ENCODE measurements around the gene CST3.
"Not testable (repeated sequence)": the region's sequence is repeated elsewhere in the genome, so short reads cannot be mapped to it uniquely, and the experiment has no call there.

The CST3 gene

DNA sequence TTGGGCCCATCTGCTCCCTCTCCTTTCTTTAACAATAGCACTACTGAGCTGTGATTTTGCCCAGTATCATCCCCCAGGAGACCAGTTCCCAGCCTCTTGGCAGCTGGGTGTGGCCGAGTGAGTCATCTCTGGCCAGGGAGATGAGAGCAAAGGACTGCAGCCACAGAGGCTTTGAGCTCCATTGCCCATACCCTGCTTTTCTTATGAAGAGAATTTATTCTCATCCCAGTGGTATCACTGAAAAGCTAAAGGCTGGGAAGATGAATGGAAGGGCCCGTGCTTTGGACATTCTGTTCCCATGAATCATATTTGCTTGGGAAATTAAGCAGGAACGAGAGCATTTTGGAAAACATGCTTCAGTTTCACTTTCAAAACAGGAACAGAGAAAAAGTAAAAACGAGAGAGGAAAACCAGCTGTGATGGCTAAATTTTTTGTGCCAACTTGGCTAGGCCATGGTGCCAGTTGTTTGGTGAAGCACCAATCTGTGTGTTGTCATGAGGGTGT is 14.9 kb downstream of the CST3 start:
- Histone ChIP-seq H3K36me3 (ENCODE audit: control insufficient read depth in 5 of 5, insufficient read depth in 5 of 5, low read length in 5 of 5) (no peaks in the 10 kb centered on the region), H3K27me3 (ENCODE audit: control insufficient read depth in 5 of 5, insufficient read depth in 4 of 5, low read length in 5 of 5) (no peaks in the 10 kb centered on the region), H3K27ac (ENCODE audit: low read depth, low read length) (peak overlapping the region; percentile 75), H3K9ac (ENCODE audit: low read length in 5 of 5) (peak overlapping the region; percentile 11 to 87 (median 45)), H3K4me1 (ENCODE audit: control insufficient read depth in 5 of 5, insufficient read depth in 5 of 5, low read length in 5 of 5) (peaks cover 7 to 27% (median 22%) of the 10 kb centered on the region in 5 donors), H3K4me3 (ENCODE audit: low read depth in 1 of 5, low read length in 5 of 5) (peak overlapping the region; percentile 41 to 62 (median 55)), H3K9me3 (ENCODE audit: control insufficient read depth in 5 of 5, low read length in 5 of 5) (no peaks in the 10 kb centered on the region)

DNA sequence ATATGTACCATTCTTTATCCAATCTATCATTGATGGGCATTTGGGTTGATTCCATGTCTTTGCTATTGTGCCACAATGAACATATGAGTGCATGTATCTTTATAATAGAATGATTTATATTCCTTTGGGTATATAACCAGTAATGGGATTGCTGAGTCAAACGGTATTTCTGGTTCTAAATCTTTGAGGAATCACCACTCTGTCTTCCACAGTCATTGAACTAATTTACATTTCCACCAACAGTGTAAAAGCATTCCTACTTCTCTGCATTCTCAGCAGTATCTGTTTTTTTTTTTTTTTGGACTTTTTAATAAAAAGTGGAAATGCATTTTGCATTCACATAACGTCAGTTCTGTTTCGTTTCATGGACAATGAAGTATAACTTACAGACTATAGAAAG is 15.4 kb downstream of the CST3 start:
- Histone ChIP-seq H3K27ac (ENCODE audit: low read depth, low read length) (peak overlapping the region; percentile 75), H3K4me1 (ENCODE audit: control insufficient read depth in 5 of 5, insufficient read depth in 5 of 5, low read length in 5 of 5) (peaks cover 7 to 27% (median 22%) of the 10 kb centered on the region in 5 donors), H3K9ac (ENCODE audit: low read length in 5 of 5) (peak overlapping the region in 1 of 5 donors; percentile 11), H3K4me3 (ENCODE audit: low read depth in 1 of 5, low read length in 5 of 5) (peak overlapping the region in 3 of 5 donors; percentile 55 to 62 (median 61))
- not testable (repeated sequence) for H3K27me3 ChIP-seq (ENCODE audit: control insufficient read depth in 5 of 5, insufficient read depth in 4 of 5, low read length in 5 of 5); H3K9me3 ChIP-seq (ENCODE audit: control insufficient read depth in 5 of 5, low read length in 5 of 5); H3K36me3 ChIP-seq (ENCODE audit: control insufficient read depth in 5 of 5, insufficient read depth in 5 of 5, low read length in 5 of 5)

DNA sequence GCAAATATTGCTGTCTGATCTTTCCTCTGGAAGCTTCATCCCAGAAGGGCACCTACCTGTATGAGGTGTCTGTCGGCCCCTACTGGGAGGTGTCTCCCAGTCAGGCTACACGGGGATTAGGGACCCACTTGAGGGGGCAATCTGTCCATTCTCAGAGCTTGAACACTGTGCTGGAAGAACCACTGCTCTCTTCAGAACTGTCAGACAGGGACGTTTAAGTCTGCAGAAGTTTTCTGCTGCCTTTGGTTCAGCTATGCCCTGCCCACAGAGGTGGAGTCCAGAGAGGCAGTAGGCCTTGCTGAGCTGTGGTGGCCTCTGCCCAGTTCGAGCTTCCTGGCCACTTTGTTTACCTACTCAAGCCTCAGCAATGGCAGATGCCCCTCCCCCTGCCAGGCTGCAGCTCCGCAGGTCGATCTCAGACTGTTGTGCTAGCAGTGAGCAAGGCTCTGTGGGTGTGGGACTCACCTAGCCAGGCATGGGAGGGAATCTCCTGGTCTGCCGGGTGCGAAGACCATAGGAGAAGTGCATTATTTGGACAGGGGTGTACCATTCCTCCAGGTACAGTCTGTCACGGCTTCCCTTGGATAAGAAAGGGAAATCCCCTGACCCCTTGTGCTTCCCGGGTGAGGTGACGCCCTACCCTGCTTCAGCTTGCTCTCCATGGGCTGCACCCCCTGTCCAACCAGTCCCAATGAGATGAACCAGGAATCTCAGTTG is 16.9 kb downstream of the CST3 start:
- not testable (repeated sequence) for H3K27me3 ChIP-seq (ENCODE audit: control insufficient read depth in 5 of 5, insufficient read depth in 4 of 5, low read length in 5 of 5); H3K4me3 ChIP-seq (ENCODE audit: low read depth in 1 of 5, low read length in 5 of 5); H3K9ac ChIP-seq (ENCODE audit: low read length in 5 of 5); H3K27ac ChIP-seq (ENCODE audit: low read depth, low read length); H3K9me3 ChIP-seq (ENCODE audit: control insufficient read depth in 5 of 5, low read length in 5 of 5); H3K36me3 ChIP-seq (ENCODE audit: control insufficient read depth in 5 of 5, insufficient read depth in 5 of 5, low read length in 5 of 5)
- H3K4me1 ChIP-seq (ENCODE audit: control insufficient read depth in 5 of 5, insufficient read depth in 5 of 5, low read length in 5 of 5): peaks cover 7 to 21% (median 18%) of the 10 kb centered on the region in 5 donors

GRCh38 chr20:23614163-23614562 is 23.6 kb downstream of the CST3 start:
- no peaks in the 10 kb centered on the region for H3K36me3 ChIP-seq (ENCODE audit: control insufficient read depth in 5 of 5, insufficient read depth in 5 of 5, low read length in 5 of 5)
- no peak overlapping the region for H3K4me3 ChIP-seq (ENCODE audit: low read depth in 1 of 5, low read length in 5 of 5)
- no peaks in the 10 kb centered on the region for H3K27me3 ChIP-seq (ENCODE audit: control insufficient read depth in 5 of 5, insufficient read depth in 4 of 5, low read length in 5 of 5)
- no peaks in the 10 kb centered on the region for H3K9me3 ChIP-seq (ENCODE audit: control insufficient read depth in 5 of 5, low read length in 5 of 5)
- H3K4me1 ChIP-seq (ENCODE audit: control insufficient read depth in 5 of 5, insufficient read depth in 5 of 5, low read length in 5 of 5): peaks cover 6 to 23% (median 17%) of the 10 kb centered on the region in 5 donors
- peak overlapping the region; percentile 55 for H3K27ac ChIP-seq (ENCODE audit: low read depth, low read length)
- no peak overlapping the region for H3K9ac ChIP-seq (ENCODE audit: low read length in 5 of 5)

DNA sequence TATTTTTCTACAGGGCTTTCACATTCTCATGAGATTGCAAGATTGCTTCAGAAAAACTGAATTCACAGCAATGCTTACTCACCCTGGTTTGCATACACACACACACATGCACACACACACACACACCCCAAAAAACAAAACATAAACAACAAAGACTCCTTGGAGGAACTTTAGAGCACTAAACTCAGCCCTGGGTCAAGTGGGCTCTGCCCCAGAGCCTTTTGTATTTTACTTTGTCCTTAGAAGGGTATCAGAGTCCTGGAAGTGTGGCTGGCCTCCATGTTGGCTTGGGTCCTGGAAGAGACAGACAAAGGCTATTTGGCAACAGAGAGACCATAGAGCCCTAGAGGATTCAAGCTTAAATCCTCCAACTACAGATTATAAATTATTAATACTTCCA is 24.1 kb downstream of the CST3 start:
- Histone ChIP-seq H3K27ac (ENCODE audit: low read depth, low read length) (peak overlapping the region; percentile 55), H3K4me3 (ENCODE audit: low read depth in 1 of 5, low read length in 5 of 5) (no peak overlapping the region), H3K36me3 (ENCODE audit: control insufficient read depth in 5 of 5, insufficient read depth in 5 of 5, low read length in 5 of 5) (no peaks in the 10 kb centered on the region), H3K4me1 (ENCODE audit: control insufficient read depth in 5 of 5, insufficient read depth in 5 of 5, low read length in 5 of 5) (peaks cover 6 to 23% (median 17%) of the 10 kb centered on the region in 5 donors), H3K9me3 (ENCODE audit: control insufficient read depth in 5 of 5, low read length in 5 of 5) (no peaks in the 10 kb centered on the region), H3K27me3 (ENCODE audit: control insufficient read depth in 5 of 5, insufficient read depth in 4 of 5, low read length in 5 of 5) (no peaks in the 10 kb centered on the region), H3K9ac (ENCODE audit: low read length in 5 of 5) (no peak overlapping the region)

- Histone ChIP-seq H3K4me3 (ENCODE audit: low read depth in 1 of 5, low read length in 5 of 5) (no peak overlapping the region), H3K9ac (ENCODE audit: low read length in 5 of 5) (no peak overlapping the region), H3K4me1 (ENCODE audit: control insufficient read depth in 5 of 5, insufficient read depth in 5 of 5, low read length in 5 of 5) (peaks cover 6 to 23% (median 17%) of the 10 kb centered on the region in 5 donors), H3K36me3 (ENCODE audit: control insufficient read depth in 5 of 5, insufficient read depth in 5 of 5, low read length in 5 of 5) (no peaks in the 10 kb centered on the region), H3K27me3 (ENCODE audit: control insufficient read depth in 5 of 5, insufficient read depth in 4 of 5, low read length in 5 of 5) (no peaks in the 10 kb centered on the region), H3K27ac (ENCODE audit: low read depth, low read length) (no peak overlapping the region), H3K9me3 (ENCODE audit: control insufficient read depth in 5 of 5, low read length in 5 of 5) (no peaks in the 10 kb centered on the region)
These were observed 25.4 kb downstream of the CST3 start for GRCh38 chr20:23612396-23612795.

GRCh38 chr20:23609486-23610109 is 28.2 kb downstream of the CST3 start:
- H3K27me3 ChIP-seq (ENCODE audit: control insufficient read depth in 5 of 5, insufficient read depth in 4 of 5, low read length in 5 of 5): peaks cover 0 to 5% (median 0%) of the 10 kb centered on the region in 5 donors
- H3K27ac ChIP-seq (ENCODE audit: low read depth, low read length): no peak overlapping the region
- no peak overlapping the region for H3K9ac ChIP-seq (ENCODE audit: low read length in 5 of 5)
- H3K9me3 ChIP-seq (ENCODE audit: control insufficient read depth in 5 of 5, low read length in 5 of 5): no peaks in the 10 kb centered on the region
- peaks cover 11 to 26% (median 23%) of the 10 kb centered on the region in 5 donors for H3K4me1 ChIP-seq (ENCODE audit: control insufficient read depth in 5 of 5, insufficient read depth in 5 of 5, low read length in 5 of 5)
- H3K36me3 ChIP-seq (ENCODE audit: control insufficient read depth in 5 of 5, insufficient read depth in 5 of 5, low read length in 5 of 5): no peaks in the 10 kb centered on the region
- no peak overlapping the region for H3K4me3 ChIP-seq (ENCODE audit: low read depth in 1 of 5, low read length in 5 of 5)

GRCh38 chr20:23608251-23608846 is 29.4 kb downstream of the CST3 start:
- peaks cover 0 to 5% (median 0%) of the 10 kb centered on the region in 5 donors for H3K27me3 ChIP-seq (ENCODE audit: control insufficient read depth in 5 of 5, insufficient read depth in 4 of 5, low read length in 5 of 5)
- H3K9me3 ChIP-seq (ENCODE audit: control insufficient read depth in 5 of 5, low read length in 5 of 5): no peaks in the 10 kb centered on the region
- H3K4me1 ChIP-seq (ENCODE audit: control insufficient read depth in 5 of 5, insufficient read depth in 5 of 5, low read length in 5 of 5): peaks cover 5 to 15% (median 13%) of the 10 kb centered on the region in 5 donors
- no peak overlapping the region for H3K27ac ChIP-seq (ENCODE audit: low read depth, low read length)
- no peaks in the 10 kb centered on the region for H3K36me3 ChIP-seq (ENCODE audit: control insufficient read depth in 5 of 5, insufficient read depth in 5 of 5, low read length in 5 of 5)
- no peak overlapping the region for H3K4me3 ChIP-seq (ENCODE audit: low read depth in 1 of 5, low read length in 5 of 5)
- H3K9ac ChIP-seq (ENCODE audit: low read length in 5 of 5): no peak overlapping the region

DNA sequence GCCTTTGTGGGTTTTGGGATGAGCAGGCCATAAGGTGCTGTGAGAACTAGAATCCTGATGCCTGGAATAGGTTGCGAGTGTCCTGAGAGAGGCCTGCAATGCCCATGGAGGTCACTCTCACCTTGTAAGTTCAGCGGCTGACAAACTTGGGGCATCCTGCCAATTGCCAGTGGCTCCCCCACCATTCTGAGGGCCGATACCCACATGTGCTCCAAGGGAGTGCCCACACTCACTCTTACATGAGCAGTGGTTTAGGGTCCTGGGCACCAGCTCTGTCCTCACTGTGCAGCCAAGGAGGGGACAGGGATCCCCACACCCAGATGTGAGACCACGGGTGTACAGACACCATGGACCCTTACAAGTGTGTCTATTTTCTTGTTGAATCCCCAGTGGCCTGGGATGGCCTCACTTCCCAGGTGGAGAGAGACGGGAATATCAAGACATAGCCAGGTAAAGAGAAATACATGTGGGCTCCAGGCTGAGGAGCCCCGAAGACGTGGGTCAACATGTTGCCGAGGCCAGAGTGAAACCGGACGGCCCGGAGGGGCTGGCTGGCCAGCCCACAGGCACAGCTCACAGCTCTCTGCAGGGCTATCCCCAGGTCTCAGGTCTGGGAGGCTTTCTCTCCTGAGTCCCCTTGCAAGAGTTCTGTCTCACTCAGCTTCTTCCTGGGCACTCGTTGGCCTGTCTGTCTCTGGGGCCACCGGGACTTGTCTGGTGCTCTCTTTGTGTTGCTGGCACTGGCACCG is 30.1 kb downstream of the CST3 start:
- no peak overlapping the region for H3K27ac ChIP-seq (ENCODE audit: low read depth, low read length)
- H3K9me3 ChIP-seq (ENCODE audit: control insufficient read depth in 5 of 5, low read length in 5 of 5): no peaks in the 10 kb centered on the region
- no peaks in the 10 kb centered on the region for H3K36me3 ChIP-seq (ENCODE audit: control insufficient read depth in 5 of 5, insufficient read depth in 5 of 5, low read length in 5 of 5)
- H3K4me3 ChIP-seq (ENCODE audit: low read depth in 1 of 5, low read length in 5 of 5): no peak overlapping the region
- H3K4me1 ChIP-seq (ENCODE audit: control insufficient read depth in 5 of 5, insufficient read depth in 5 of 5, low read length in 5 of 5): peaks cover 0 to 10% (median 8%) of the 10 kb centered on the region in 5 donors
- no peak overlapping the region for H3K9ac ChIP-seq (ENCODE audit: low read length in 5 of 5)
- peaks cover 0 to 5% (median 0%) of the 10 kb centered on the region in 5 donors for H3K27me3 ChIP-seq (ENCODE audit: control insufficient read depth in 5 of 5, insufficient read depth in 4 of 5, low read length in 5 of 5)
